ENCODE data around the gene PLA2G4D.

PLA2G4D gene

GRCh38 chr15:42034628-42035434 is 59.5 kb downstream of the PLA2G4D start:
- Histone ChIP-seq H3K79me2 (no peaks in the 10 kb centered on the region), H2AFZ (no peak overlapping the region), H3K36me3 (ENCODE audit: control insufficient read depth, insufficient read depth, low read length) (no peaks in the 10 kb centered on the region), H3K9ac (no peak overlapping the region), H3K27ac (no peak overlapping the region), H3K4me1 (no peaks in the 10 kb centered on the region), H3K4me3 (ENCODE audit: low read depth, low read length) (no peak overlapping the region), H3K27me3 (ENCODE audit: control insufficient read depth, insufficient read depth, low read length) (no peaks in the 10 kb centered on the region), H3K4me2 (ENCODE audit: low read length) (no peak overlapping the region), H3K9me3 (ENCODE audit: control insufficient read depth, low read length) (no peaks in the 10 kb centered on the region)
- no peak for TF ChIP-seq CTCF (IDR thresholded peaks at IDR 0.05)

GRCh38 chr15:42033214-42033873 is 61.0 kb downstream of the PLA2G4D start:
- no peak overlapping the region for H3K4me3 ChIP-seq (ENCODE audit: low read depth, low read length)
- no peaks in the 10 kb centered on the region for H3K79me2 ChIP-seq
- no peak for TF ChIP-seq CTCF (IDR thresholded peaks at IDR 0.05)
- no peaks in the 10 kb centered on the region for H3K36me3 ChIP-seq (ENCODE audit: control insufficient read depth, insufficient read depth, low read length)
- no peak overlapping the region for H2AFZ ChIP-seq
- H3K4me2 ChIP-seq (ENCODE audit: low read length) = no peak overlapping the region
- H3K27me3 ChIP-seq (ENCODE audit: control insufficient read depth, insufficient read depth, low read length) = no peaks in the 10 kb centered on the region
- no peaks in the 10 kb centered on the region for H3K4me1 ChIP-seq
- H3K9me3 ChIP-seq (ENCODE audit: control insufficient read depth, low read length) = no peaks in the 10 kb centered on the region
- no peak overlapping the region for H3K9ac ChIP-seq
- H3K27ac ChIP-seq = no peak overlapping the region

- Histone ChIP-seq H3K27ac (no peak overlapping the region), H3K27me3 (ENCODE audit: control insufficient read depth, insufficient read depth, low read length) (no peaks in the 10 kb centered on the region), H3K9me3 (ENCODE audit: control insufficient read depth, low read length) (no peaks in the 10 kb centered on the region), H3K4me1 (no peaks in the 10 kb centered on the region), H3K4me2 (ENCODE audit: low read length) (no peak overlapping the region), H3K4me3 (ENCODE audit: low read depth, low read length) (no peak overlapping the region), H2AFZ (no peak overlapping the region), H3K79me2 (no peaks in the 10 kb centered on the region), H3K9ac (no peak overlapping the region), H3K36me3 (ENCODE audit: control insufficient read depth, insufficient read depth, low read length) (no peaks in the 10 kb centered on the region)
- TF ChIP-seq CTCF (IDR thresholded peaks at IDR 0.05) = no peak
Observed at GRCh38 chr15:42032376-42033213, 61.8 kb downstream of the PLA2G4D start.

GRCh38 chr15:42031198-42031915 is 63.0 kb downstream of the PLA2G4D start:
- Histone ChIP-seq H3K9me3 (ENCODE audit: control insufficient read depth, low read length) (no peaks in the 10 kb centered on the region), H3K27ac (no peak overlapping the region), H3K36me3 (ENCODE audit: control insufficient read depth, insufficient read depth, low read length) (no peaks in the 10 kb centered on the region), H2AFZ (no peak overlapping the region), H3K79me2 (no peaks in the 10 kb centered on the region), H3K4me2 (ENCODE audit: low read length) (no peak overlapping the region), H3K4me1 (no peaks in the 10 kb centered on the region), H3K9ac (no peak overlapping the region), H3K4me3 (ENCODE audit: low read depth, low read length) (no peak overlapping the region), H3K27me3 (ENCODE audit: control insufficient read depth, insufficient read depth, low read length) (no peaks in the 10 kb centered on the region)
- no peak for TF ChIP-seq CTCF (IDR thresholded peaks at IDR 0.05)

Measured in parathyroid adenoma (tissue), 2 donors.